ENCODE data around the gene ARHGEF39.
A peak's percentile ranks its signal among the peaks of the same experiment; 100 is the strongest.

ARHGEF39 gene

DNA sequence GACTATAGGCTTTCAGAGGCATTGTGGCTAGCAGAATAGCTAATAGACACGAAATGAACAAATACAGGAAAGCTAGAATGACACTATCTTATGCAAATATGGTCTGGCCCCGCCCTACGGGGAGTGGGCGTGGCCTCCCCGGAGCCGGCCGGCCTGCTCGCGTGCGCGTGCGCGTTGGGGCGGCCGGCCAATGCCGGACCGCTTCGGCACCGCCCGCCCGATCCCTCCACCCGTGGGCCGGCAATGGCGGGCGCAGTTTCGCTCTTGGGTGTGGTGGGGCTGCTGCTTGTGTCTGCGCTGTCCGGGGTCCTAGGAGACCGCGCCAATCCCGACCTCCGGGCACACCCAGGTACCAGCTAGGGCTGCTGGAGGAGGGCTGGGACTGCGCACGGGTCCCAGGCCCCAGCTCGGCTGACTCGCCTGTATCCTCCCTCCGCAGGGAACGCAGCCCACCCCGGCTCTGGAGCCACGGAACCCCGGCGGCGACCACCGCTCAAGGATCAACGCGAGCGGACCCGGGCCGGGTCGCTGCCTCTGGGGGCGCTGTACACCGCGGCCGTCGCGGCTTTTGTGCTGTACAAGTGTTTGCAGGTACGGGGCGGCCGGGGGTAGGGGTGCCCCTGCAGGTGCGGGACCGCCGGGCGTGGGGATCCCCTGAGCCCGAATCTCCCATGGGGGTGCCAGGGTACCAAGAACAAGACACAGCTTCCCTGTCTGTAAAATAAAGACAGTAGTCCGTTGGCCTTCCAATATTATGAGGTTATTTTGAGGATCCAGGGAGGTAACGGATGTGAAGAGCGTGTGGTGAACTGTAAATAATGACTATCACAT, 6.6 kb downstream of the ARHGEF39 start, which contains the start of gene CCDC107:
Gene CCDC107 (plus strand): TSS at position 156 of the 831 bp plus-strand sequence. CDS start 88 bp downstream, at position 244.
- Mint-ChIP-seq H3K27ac (peak within 1 kb of the TSS; percentile 100), H3K36me3 (peaks cover 7% of the 10 kb centered on the region), H3K4me3 (peak within 1 kb of the TSS; percentile 90), H3K27me3 (no peaks in the 10 kb centered on the region), H3K9me3 (no peaks in the 10 kb centered on the region), H3K4me1 (peaks cover 39% of the 10 kb centered on the region)
- DNase-seq (ENCODE audit: low spot score in 2 of 2) = peak; percentile 88 to 91
- ATAC-seq (ENCODE audit: low read depth) = peak; percentile 60

DNA sequence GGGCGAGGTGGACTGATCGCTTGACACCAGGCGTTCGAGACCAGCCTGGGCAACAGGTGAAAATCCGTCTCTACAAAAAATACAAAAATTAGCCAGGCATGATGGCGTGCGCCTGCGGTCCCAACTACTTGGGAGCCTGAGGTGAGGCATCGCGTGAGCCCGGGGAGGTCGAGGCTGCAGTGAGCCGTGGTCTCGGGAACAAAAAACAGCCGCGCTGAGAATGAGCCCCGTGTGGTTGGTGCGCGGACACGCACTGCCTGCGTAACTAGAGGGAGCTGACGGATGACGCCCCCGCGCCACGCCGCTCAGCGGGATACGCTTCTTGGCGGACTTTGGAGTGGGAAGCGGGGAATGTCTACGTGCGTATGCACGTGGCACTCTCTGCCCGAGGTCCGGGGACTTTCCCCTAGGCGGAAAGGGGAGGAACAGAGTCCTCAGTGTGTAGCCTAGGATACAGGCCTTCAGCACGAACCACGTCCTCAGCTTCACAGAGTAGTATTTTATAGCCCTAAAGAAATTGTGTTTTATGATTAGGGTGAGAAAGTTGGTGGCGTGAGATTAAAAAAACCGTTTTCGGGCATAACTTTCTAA, 7.4 kb downstream of the ARHGEF39 start, which contains the start of gene RMRP:
Gene RMRP (minus strand): TSS at position 474 of the 591 bp plus-strand sequence.
- ATAC-seq (ENCODE audit: low read depth) (peak; percentile 77), DNase-seq (ENCODE audit: low spot score in 2 of 2) (peak; percentile 84 to 87)
- H3K9me3 Mint-ChIP-seq = no peaks in the 10 kb centered on the region
- H3K4me3 Mint-ChIP-seq = peak within 1 kb of the TSS; percentile 90
- peaks cover 38% of the 10 kb centered on the region for H3K4me1 Mint-ChIP-seq
- H3K27me3 Mint-ChIP-seq = no peaks in the 10 kb centered on the region
- peak within 1 kb of the TSS; percentile 100 for H3K27ac Mint-ChIP-seq
- peaks cover 7% of the 10 kb centered on the region for H3K36me3 Mint-ChIP-seq

DNA sequence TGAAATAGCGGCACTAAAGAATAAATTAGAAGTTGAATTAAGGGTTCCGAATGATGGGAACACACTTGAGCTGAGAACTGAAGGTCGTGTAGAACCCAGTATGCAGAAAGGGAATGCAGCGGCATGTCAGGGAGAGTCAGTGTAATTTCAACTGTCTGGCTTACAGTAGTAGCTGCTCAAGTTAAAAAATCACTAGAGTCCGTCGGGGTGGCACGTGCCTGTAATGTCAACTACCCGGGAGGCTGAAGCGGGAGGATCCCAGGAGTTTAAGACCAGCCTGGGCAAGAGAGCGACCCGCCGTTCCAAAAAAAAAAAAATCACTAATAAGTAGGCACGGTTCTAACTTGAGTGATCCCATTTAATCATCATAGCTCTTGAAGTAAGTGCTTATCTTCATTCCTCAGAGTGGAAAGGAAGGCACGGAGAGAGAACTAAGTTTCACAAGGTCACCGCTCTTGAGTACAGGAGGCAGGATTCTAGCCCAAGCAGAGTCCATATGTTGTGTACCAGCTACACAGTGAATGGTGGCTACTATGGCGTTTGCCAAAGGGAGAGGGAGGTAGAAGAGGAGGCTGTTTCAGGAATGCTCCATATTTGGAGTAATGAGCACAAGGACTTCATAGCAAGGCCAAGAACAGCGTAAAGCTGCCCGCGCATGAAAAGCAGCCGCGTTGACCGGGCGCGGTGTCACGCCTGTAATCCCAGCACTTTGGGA, 8.0 kb downstream of the ARHGEF39 start:
- DNase-seq (ENCODE audit: low spot score in 2 of 2) (no peak), ATAC-seq (ENCODE audit: low read depth) (no peak)
- Mint-ChIP-seq H3K4me1 (peaks cover 35% of the 10 kb centered on the region), H3K4me3 (peak overlapping the region; percentile 90), H3K36me3 (peaks cover 7% of the 10 kb centered on the region), H3K27me3 (no peaks in the 10 kb centered on the region), H3K27ac (peak overlapping the region; percentile 100), H3K9me3 (no peaks in the 10 kb centered on the region)

DNA sequence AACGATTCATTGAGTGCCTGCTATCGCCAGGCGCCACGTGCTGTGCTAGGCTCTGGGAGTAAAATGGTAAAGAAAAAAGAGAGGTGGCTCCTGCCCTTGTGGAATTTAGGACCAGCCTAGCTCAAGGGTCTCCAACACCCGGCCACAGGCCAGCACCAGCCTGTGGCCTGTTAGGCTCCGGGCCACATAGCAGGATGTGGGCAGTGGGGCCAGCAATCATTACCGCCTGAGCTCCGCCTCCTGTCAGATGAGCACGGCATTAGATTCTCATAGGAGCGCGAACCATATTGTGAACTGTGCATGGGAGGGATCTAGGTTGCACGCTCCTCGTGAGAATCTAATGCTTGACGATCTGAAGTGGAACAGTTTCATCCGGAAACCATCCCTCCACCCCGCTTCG, 8.6 kb downstream of the ARHGEF39 start:
- H3K27me3 Mint-ChIP-seq = no peaks in the 10 kb centered on the region
- H3K4me3 Mint-ChIP-seq = peak overlapping the region; percentile 90
- peaks cover 7% of the 10 kb centered on the region for H3K36me3 Mint-ChIP-seq
- H3K9me3 Mint-ChIP-seq = no peaks in the 10 kb centered on the region
- DNase-seq (ENCODE audit: low spot score in 2 of 2) (no peak), ATAC-seq (ENCODE audit: low read depth) (no peak)
- H3K4me1 Mint-ChIP-seq = peaks cover 34% of the 10 kb centered on the region
- H3K27ac Mint-ChIP-seq = peak overlapping the region; percentile 100

DNA sequence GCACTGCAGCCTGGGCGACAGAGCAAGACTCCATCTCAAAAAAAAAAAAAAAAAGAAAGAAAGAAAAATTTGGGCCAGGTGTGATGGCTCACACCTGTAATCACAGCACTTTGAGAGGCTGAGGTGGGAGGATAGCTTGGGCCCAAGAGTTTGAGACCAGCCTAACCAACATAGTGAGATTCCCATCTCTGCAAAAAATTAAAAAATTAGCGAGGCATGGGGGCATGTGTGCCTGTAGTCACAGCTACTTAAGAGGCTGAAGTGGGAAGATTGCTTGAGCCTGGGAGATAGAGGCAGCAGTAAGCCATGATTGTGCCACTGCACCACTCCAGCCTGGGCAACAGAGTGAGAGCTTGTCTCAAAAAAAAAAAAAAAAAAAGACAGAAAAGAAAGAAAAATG, 11.4 kb downstream of the ARHGEF39 start:
- ATAC-seq (ENCODE audit: low read depth) (no peak), DNase-seq (ENCODE audit: low spot score in 2 of 2) (no peak)
- Mint-ChIP-seq H3K36me3 (no peaks in the 10 kb centered on the region), H3K4me1 (peaks cover 41% of the 10 kb centered on the region), H3K27me3 (no peaks in the 10 kb centered on the region), H3K9me3 (no peaks in the 10 kb centered on the region), H3K4me3 (no peak overlapping the region), H3K27ac (peak overlapping the region; percentile 35)

DNA sequence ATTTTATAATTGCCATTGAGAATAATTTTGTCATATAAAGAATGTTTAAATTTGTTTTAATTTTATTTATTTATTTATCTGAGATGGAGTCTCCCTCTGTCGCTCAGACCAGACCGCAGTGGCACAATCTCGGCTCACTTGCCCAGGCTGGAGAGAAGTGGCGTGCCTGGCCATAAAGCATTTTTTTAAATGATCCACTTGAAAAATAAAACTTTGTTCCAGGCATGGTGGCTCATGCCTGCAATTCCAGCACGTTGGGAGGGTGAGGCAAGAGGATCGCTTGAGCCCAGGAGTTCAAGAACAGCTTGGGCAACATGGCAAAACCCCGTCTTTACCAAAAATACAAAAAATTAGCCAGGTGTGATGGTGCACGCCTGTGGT, 12.2 kb downstream of the ARHGEF39 start:
- H3K27ac Mint-ChIP-seq = no peak overlapping the region
- peaks cover 2% of the 10 kb centered on the region for H3K36me3 Mint-ChIP-seq
- no peak for ATAC-seq (ENCODE audit: low read depth)
- no peak overlapping the region for H3K4me3 Mint-ChIP-seq
- no peak for DNase-seq (ENCODE audit: low spot score in 2 of 2)
- H3K4me1 Mint-ChIP-seq = peaks cover 47% of the 10 kb centered on the region
- H3K27me3 Mint-ChIP-seq = no peaks in the 10 kb centered on the region
- no peaks in the 10 kb centered on the region for H3K9me3 Mint-ChIP-seq

DNA sequence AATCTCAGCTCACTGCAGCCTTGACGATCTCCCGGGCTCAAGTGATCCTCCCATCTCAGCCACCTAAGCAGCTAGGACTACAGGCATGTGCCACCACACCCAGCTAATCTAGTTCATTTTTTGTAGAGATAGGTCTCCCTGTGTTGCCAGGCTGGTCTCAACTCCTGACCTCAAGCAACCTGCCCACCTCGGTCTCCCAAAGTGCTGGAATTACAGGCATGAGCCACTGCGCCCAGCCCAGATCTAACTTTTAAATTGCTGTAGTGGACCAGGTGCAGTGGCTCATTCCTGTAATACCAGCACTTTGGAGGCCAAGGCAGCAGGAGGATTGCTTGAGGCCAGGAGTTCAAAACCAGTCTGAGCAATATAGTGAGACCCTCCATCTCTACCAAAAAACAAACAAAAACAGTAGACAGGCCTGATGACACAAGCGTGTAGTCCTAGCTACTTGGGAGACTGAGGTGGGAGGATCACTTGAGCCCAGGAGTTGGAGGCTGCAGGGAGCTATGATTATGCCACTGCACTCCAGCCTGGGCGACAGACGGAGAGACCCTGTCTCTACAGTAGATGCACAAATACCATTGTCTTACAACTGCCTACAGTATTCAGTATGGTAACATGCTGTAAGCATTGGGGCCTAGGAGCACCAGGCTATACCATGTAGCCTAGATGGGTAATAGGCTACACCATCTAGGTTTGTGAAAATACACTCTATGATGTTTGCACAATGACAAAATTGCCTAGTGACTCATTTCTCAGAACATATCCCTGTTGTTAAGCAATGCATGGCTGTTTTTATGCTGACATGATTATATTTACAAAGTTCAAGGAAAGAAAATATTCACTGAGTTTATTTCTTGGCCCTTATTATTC, 12.8 kb downstream of the ARHGEF39 start:
- Mint-ChIP-seq H3K4me3 (peak overlapping the region; percentile 28), H3K4me1 (peaks cover 46% of the 10 kb centered on the region), H3K27me3 (no peaks in the 10 kb centered on the region), H3K9me3 (no peaks in the 10 kb centered on the region), H3K36me3 (peaks cover 2% of the 10 kb centered on the region), H3K27ac (no peak overlapping the region)
- DNase-seq (ENCODE audit: low spot score in 2 of 2) (no peak), ATAC-seq (ENCODE audit: low read depth) (no peak)

DNA sequence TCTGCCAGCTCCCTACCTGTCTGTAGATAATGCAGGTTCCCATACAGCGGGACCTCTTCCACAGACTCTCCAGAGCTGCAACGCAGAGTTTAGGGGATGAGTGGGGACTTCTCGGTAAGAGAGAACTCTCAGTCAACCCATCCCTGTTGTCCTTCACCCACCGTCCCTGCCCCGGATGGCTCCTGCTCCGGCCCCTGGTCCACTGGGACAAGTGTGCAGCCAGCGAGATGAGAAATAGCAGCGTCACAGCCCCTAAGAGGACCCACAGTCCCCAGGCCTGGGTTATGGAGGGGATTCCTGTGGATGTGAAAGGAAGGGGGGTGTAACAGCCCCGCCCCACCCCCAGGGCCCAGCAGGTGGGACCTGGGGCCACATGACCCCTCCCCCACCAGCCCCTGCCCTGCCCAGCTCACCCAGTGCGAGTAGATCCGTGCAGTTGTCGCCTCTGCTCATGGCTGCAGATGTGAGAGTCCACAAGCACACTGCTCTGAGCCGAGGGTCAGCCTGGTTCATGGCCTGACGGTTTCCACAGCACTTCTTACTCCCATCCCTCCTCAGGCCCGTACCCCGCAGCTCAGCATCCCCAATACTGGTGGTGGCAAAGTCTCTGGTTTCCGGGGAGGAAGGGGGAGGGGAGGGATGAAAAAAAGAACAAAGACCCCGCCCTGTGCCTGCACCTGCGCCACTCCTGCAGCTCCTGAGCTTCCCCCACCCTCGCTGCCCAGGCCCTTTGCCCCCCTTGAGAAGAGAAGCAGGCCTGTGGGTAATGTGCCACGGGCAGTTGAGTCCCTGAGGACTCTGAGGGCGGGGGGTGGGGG, 14.4 kb downstream of the ARHGEF39 start, which contains the start of gene SIT1:
Gene SIT1 (minus strand): TSS at position 591 of the 818 bp plus-strand sequence. CDS start 78 bp downstream, at position 513.
- Mint-ChIP-seq H3K27ac (peak within 1 kb of the TSS; percentile 95), H3K36me3 (peaks cover 2% of the 10 kb centered on the region), H3K9me3 (no peaks in the 10 kb centered on the region), H3K4me3 (peak within 1 kb of the TSS; percentile 94), H3K4me1 (peaks cover 40% of the 10 kb centered on the region), H3K27me3 (no peaks in the 10 kb centered on the region)
- no peak for ATAC-seq (ENCODE audit: low read depth)
- no peak for DNase-seq (ENCODE audit: low spot score in 2 of 2)

DNA sequence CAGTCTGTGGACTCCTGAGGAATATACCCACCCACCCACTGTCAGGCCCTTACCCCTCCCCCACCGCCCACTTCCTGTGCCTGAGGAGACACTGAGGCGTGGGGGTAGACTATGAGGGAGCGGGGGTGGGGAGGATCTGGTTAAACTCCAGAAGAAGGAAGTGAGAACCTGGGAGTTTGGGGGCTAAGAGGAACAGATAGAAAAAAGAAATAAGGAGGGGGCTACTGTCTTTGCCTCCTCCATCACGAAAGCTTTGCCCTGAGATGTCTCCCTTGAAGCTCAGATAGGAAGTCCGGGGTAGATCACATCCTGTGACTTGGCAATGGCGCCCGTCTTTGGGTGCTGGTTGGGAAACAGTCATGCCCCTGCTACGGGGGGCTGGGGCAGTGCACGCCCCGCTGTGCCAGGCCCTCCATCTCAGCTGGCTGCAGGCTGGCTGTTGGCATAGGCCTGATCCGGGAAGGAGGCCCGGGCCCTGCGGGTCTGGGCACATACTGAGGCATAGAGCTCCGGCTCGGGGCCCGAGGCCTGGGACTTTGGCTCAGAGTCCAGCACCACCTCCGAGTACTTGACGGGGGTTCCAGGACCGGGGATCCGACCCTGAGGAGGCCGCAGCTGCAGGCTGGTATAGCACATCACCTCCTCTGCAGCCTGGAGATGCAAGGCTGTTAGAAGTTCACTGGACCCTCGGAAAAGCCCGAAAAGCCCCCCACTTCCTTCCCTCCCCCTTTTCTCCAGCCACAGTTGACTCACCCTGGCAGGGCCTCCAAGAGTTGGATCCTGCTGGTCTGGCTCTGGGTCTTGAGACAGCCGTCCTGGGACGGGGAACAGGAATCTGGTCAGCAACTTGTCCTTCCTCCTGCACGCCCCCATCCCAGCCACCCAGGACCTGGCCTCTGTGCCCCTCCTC, 15.3 kb downstream of the ARHGEF39 start:
- peaks cover 40% of the 10 kb centered on the region for H3K4me1 Mint-ChIP-seq
- DNase-seq (ENCODE audit: low spot score in 2 of 2) (no peak), ATAC-seq (ENCODE audit: low read depth) (no peak)
- no peaks in the 10 kb centered on the region for H3K9me3 Mint-ChIP-seq
- H3K36me3 Mint-ChIP-seq = peaks cover 2% of the 10 kb centered on the region
- H3K27me3 Mint-ChIP-seq = no peaks in the 10 kb centered on the region
- H3K4me3 Mint-ChIP-seq = peak overlapping the region; percentile 94
- H3K27ac Mint-ChIP-seq = peak overlapping the region; percentile 95

DNA sequence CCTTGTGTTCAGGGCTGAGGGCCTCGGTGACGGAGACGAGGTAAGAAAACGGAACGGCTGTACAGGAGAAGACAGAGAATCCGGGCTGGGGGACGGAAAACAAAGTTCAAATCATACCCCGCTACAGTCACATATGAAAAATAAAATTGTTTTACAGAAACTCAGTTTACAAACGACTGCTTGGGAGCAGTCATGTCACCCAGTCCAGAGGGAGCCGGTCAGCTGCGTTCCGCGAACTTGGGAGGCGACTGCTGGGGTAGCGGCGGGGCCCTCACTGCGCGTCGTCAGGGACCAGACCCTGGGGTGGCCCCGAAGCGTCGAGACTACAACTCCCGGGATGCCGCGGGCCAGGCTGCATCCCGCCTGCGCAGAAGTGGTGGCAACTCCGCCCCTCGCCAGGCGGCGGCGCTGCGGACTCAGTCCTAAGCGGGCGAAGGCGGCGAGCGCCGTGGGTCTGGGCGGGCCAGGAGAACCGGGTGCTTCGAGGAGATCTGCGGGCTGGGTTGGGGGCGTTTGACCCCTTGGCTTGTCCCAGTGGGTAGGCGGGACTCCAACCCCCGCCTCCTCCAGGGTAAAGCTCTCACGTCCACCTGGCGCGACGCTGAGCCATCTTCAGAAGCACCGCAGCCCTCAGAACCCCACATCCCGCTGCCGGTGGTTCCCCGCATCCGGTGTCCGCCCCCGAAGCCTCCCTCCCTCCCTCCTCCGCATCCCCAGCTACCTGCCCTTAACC, 18.3 kb downstream of the ARHGEF39 start:
- peak overlapping the region; percentile 95 for H3K27ac Mint-ChIP-seq
- ATAC-seq (ENCODE audit: low read depth) = peak; percentile 84
- H3K9me3 Mint-ChIP-seq = no peaks in the 10 kb centered on the region
- DNase-seq (ENCODE audit: low spot score in 2 of 2) = peak; percentile 94 to 97
- peak overlapping the region; percentile 91 for H3K4me3 Mint-ChIP-seq
- peaks cover 2% of the 10 kb centered on the region for H3K36me3 Mint-ChIP-seq
- peaks cover 41% of the 10 kb centered on the region for H3K4me1 Mint-ChIP-seq
- no peaks in the 10 kb centered on the region for H3K27me3 Mint-ChIP-seq

DNA sequence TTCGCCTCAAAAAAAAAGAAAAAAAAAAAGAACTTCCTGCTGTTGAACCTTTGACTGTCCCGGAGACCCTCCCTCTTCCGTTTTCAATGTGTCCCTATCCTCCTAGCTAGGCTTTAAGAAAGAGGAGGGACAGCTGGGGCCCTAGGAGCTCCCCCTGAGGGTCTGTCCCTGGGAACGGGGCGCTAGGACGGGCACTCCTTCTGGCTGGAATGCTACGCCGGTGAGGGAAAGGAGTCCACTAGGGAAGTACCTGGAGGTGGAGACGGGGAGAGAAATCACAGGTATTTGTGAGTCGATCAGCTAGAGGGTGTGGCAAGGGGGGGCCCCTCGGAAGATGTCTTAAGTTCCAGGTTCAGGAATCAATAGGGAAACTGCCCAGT, 18.9 kb downstream of the ARHGEF39 start:
- Mint-ChIP-seq H3K27ac (peak overlapping the region; percentile 95), H3K9me3 (no peaks in the 10 kb centered on the region), H3K4me1 (peaks cover 42% of the 10 kb centered on the region), H3K36me3 (peaks cover 5% of the 10 kb centered on the region), H3K4me3 (peak overlapping the region; percentile 91), H3K27me3 (no peaks in the 10 kb centered on the region)
- ATAC-seq (ENCODE audit: low read depth) (no peak), DNase-seq (ENCODE audit: low spot score in 2 of 2) (no peak)

Data from memory B cell (primary cell).